Measurements from ENCODE around the gene MAN1B1.
"Not testable (repeated sequence)": the region's sequence is repeated elsewhere in the genome, so short reads cannot be mapped to it uniquely, and the experiment has no call there.

Gene MAN1B1

DNA sequence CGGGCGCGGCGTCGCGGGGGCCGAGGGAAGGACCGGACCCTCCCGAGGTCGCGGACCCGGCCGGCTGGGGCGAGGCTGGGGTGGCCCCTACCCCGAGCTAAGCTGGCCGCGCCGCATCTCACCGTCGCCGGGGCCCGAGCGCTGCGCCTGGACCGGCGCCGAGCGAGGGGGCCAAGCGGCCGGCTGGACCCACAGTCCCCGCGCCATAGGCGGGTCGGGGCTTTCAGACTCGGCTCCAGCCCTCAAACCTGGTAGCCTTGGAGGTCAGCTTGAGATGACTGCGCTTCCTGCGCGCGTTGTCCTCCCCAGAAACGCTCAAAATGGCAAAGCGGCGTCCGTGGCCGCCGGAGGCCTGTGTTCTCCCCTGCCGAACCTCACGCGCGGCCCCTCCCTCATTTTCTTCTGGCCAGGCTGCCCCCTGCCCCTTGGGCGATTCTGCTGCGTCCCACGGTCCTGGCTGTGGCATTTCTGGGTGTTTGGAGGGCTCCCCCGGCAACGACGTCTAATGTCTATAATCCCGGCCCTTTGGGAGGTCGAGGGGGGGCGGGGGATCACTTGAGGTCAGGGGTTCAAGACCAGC lies 43.5 kb downstream of the MAN1B1 start:
- FAIRE-seq = no peak

DNA sequence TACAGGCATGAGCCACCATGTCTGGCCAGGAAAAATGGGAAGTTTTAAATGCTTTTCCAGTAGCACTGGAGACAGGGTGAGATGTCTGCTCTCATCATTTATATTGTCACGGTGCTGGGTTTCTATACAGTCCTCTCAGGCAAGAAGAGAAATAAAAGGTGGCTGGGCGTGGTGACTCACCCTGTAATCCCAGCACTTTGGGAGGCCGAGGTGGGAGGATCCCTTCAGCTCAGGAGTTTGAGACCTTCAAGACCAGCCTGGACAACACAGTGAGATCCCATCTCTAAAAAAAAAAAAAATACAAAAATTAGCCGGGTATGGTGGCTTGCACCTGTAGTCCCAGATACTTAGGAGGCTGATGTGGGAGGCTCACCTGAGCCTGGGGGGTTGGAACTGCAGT lies 47.4 kb downstream of the MAN1B1 start:
- FAIRE-seq = no peak

DNA sequence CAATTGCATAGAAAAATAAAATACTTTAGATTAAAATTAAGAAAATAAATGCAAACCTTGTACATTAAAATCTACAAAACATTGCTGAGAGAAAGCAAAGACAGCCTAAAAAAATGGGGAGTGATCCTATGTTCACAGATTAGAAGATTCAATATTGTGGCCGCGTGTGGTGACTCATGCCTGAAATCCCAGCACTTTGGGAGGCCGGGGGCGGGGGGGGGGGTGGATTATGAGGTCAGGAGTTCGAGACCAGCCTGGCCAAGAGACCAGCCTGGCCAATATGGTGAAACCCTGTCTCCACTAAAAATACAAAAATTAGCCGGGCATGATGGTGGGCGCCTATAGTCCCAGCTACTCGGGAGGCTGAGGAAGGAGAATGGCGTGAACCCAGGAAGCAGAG lies 48.4 kb downstream of the MAN1B1 start:
- not testable (repeated sequence) for FAIRE-seq

- FAIRE-seq = no peak
Measured at GRCh38 chr9:137136261-137136880, 49.6 kb downstream of the MAN1B1 start.

DNA sequence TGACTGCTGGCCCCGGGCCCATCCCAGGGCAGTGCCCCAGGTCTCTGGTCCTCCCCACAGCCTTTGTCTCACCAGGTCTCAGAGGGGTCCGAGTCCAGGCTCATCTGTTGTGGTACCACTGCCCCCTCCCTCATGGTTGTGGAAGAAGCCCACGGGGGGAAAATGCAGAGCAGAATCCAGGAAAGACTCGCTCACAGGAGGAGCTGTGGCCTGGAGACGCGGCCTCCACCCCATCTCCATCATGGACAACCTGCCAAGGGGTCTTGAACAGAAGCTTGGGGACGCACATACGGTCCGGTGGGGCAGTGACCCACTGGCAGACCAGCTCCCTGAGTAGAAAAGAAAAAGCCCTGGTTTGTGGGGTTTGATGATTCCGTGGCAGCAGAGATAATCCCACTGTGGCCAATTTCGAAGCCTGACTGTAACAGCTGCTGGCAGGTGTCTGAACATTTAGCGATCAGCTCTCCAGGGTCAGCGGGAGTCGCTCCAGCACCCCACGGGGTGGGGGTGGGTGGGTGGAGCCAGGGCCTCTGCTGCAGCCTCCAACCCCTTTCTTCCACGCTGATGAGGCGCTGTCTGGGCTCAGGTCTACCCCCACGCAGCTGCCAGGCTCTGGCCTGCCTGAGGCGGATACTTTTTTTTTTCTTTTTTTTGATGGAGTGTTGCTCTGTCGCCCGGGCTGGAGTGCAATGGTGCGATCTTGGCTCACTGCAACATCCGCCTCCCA lies 50.3 kb downstream of the MAN1B1 start:
- no peak for FAIRE-seq

- no peak for FAIRE-seq
Measured at GRCh38 chr9:137138058-137138721, 51.4 kb downstream of the MAN1B1 start.

DNA sequence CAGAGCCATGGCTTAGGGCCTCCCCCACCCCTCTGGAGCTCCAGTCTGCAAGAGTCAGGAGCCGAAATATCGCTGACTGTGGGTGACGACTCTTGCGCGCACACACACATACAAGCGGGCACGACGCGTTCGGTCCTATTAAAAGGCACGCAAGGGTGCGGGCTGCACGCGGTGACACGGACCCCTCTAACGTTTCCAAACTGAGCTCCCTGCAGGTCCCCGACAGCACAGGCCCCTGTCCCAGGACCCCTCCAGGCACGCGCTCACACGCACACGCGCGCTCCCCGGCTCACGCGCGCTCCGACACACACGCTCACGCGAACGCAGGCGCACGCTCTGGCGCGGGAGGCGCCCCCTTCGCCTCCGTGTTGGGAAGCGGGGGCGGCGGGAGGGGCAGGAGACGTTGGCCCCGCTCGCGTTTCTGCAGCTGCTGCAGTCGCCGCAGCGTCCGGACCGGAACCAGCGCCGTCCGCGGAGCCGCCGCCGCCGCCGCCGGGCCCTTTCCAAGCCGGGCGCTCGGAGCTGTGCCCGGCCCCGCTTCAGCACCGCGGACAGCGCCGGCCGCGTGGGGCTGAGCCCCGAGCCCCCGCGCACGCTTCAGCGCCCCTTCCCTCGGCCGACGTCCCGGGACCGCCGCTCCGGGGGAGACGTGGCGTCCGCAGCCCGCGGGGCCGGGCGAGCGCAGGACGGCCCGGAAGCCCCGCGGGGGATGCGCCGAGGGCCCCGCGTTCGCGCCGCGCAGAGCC lies 52.1 kb downstream of the MAN1B1 start, which contains the start of gene GRIN1:
Gene GRIN1, plus strand, starts transcription at position 433 of the 746 bp plus-strand sequence. CDS start 333 bp downstream, outside the sequence.
- no peak for FAIRE-seq

DNA sequence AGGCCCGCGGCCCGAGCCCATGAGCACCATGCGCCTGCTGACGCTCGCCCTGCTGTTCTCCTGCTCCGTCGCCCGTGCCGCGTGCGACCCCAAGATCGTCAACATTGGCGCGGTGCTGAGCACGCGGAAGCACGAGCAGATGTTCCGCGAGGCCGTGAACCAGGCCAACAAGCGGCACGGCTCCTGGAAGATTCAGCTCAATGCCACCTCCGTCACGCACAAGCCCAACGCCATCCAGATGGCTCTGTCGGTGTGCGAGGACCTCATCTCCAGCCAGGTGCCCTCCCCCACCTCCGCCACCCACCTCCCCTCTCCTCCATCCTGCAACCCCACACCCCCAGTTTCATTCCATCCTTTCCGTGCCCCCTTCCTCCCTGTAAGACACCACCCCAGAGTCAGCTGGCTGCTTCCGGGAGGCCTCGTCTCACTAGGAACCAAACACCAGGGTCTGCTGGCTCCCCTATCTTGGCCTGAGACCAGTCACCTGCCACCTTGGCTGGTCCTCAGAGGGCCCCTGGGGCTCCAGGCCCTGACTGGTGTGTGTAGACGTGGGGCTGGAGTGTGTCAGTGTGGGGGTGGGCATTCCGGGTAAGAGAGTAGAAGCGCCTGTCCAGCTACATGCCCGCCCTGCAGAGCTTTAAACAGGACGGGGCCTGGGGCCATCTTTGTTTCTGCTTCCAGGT lies 52.8 kb downstream of the MAN1B1 start:
- no peak for FAIRE-seq

DNA sequence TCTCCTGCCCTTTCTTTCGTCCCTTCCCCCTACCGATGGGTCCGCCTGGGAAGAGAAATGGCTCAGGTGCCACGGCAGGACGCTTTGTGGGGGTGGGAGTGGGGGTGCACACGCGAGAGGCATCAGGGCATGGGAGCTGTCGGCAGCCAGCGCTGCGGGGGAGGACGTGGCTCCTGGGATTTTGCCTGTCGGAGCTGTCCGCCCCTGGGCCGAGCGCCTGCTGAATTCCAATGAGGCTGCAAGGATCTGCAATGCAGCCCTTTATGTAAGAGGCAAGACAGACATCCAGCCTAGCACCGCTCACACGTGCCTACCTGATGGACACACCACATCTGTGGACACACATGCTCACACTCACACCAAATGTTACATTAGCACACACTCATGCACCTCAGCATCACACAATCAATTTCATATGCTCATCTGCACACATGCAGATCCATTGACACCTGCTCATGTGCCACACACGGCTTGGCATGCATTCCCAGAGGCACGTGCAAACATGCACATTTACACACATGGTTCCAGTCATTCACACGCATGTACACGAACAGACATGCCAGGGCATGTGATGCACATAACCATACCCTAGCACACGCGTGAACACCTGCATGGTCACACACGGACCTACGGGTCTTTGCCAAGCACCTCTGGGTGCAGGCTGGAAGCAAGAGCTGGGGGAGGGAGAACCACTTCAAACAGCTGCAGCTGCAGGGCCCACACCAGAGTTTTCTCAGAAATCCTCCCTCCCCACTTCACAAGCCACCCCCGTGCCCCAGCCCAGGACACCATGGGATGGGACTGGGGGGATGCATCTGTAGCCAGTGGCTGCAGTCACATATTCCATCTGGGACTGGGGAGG lies 53.6 kb downstream of the MAN1B1 start:
- no peak for FAIRE-seq

- FAIRE-seq = no peak
Measured at GRCh38 chr9:137141050-137141810, 54.4 kb downstream of the MAN1B1 start.

DNA sequence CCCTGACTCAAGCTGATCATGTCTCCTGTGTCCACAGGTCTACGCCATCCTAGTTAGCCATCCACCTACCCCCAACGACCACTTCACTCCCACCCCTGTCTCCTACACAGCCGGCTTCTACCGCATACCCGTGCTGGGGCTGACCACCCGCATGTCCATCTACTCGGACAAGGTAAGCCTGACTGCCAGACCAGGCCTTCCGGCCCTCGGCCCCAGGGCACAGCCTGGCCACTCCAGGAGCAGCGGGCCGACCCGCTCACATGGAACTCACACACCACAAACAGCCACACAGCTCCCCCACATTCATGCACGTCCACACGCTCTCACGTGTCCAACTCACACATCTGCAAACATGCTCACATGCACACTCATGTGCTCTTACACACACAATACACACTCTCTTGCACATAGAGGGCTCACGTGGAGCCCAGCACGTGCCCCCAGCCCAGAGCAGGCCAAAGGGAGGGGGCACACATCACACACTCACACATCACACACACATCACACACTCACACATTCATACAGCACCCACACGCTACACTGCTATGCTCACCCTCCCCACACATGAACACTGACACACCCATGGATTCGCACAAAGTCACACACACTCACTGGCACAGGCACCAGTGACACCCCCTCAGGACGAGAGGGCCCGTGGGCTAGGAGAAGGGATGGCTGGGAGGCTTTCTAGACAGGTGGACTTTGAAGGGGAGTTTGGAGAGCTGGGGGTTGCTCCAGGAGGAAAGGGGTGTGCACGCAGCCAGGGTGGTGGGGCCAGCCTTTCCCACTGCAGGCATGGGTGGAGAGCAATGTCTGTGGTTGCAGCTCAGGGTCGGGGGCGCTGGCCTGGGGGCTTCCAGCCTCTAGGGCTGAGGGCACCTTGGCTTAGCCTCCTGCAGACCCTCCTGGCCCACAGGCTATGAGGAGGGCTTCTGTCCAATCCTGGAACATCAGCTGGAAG lies 55.5 kb downstream of the MAN1B1 start:
- no peak for FAIRE-seq

DNA sequence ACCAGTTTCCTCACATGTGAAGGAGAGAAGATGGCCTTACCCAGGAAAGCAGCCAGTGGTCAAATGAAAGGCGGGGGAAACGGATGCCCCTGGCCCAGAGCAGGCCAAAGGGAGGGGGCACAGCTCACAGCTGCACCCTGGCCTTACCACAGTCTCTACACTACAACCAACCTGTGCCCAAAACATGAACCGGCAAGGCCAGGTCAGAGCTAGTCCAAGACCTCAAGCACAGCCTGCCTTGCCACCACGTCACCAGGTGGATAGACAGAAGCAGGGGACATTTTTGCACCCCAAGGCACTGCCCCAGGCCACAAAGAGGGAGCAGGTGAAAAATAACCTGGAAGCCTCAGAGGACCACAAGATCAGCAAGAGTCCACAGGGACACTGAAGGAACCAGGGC lies 56.7 kb downstream of the MAN1B1 start:
- FAIRE-seq = no peak

- FAIRE-seq = no peak
Measured at GRCh38 chr9:137145731-137146526, 59.1 kb downstream of the MAN1B1 start.

DNA sequence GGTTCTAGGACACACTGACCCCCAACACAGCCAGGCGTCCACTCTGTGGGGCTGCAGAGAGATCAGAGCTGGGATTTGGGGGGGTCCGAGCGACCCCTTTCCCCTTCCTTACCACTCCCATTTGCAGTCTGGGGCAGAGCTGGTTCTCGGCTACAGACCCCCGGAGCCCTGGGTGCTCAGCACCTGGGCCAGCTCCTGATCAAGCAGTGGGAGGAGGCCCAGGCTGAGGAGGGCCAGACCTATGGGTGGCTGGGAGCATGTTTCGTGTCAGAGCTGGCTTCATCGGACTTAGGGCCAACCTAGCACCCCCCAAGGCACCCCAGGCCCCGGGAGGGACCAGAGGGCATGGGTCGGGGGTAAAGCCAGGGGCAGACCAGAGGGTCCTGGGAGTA lies 59.7 kb downstream of the MAN1B1 start:
- FAIRE-seq = no peak

- no peak for FAIRE-seq
Measured at GRCh38 chr9:137147091-137147792, 60.5 kb downstream of the MAN1B1 start.

- no peak for FAIRE-seq
Measured at GRCh38 chr9:137147793-137148160, 61.0 kb downstream of the MAN1B1 start.

- FAIRE-seq = no peak
Measured at GRCh38 chr9:137148242-137148641, 61.5 kb downstream of the MAN1B1 start.

DNA sequence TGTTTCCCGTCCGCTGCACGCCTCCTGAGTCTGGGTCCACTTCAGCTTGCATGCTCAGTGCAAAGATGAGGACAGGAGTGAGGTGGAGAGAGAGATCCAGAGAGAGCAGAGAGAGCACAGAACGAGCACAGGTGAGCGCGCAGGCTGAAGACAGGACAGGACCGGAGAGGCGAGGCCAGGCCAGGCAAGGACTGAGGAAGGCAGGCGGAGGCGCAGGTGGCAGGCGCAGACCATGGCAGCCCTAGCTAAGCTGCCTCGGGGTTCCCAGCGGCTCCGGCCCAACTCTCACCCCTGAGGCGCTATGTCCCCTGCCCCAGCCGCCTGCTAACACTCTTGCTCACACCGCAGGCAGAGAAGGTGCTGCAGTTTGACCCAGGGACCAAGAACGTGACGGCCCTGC lies 61.9 kb downstream of the MAN1B1 start:
- FAIRE-seq = no peak

Measured in G401.6 (cell line).